K562 (cell line): ENCODE results near the gene CCSER2. TPM values are rescaled to one million over a fixed set of nuclear protein-coding genes. Genes with fewer than 3 reads are reported as not detected.

Experiments used
- ATAC-seq: fragments of 200-7000 bp; cut with Tn5 transposase; 3 replicates; pipeline ENCODE4 v1.9.1; 2020; ENCODE audit warnings: moderate library complexity
- BruUV-seq: library from RNA; stranded (reverse); fragments of 400-500 nt; replicated peaks from 2 replicates; lab custom pipeline; 2021; lab: Mats Ljungman, UMichigan
- CTCF ChIA-PET: fragments of 300-600 bp; formaldehyde crosslinking; extraction: SDS; loops from one replicate; lab custom pipeline; 2021; ENCODE audit warnings: low intra/inter-chr PET ratio; lab: Yijun Ruan, JAX
- POLR2A ChIA-PET: fragments of 300-600, 350-650 bp; sonication (Branson Sonifier 250); formaldehyde crosslinking; extraction: SDS; loops from one replicate; lab custom pipeline; 2021; ENCODE audit warnings: antibody characterized with exemption, inconsistent platforms; lab: Yijun Ruan, JAX
- DNase-seq, 4 experiments: peaks; one replicate each; pipeline versions ENCODE4 v3.0.0 to v3.0.0-alpha.2; 2011 to 2018; ENCODE audit warnings: low spot score in 3 of 4, mixed read lengths in 3 of 4; ENCODE audit errors: extremely low read depth in 1 of 4
- FAIRE-seq: peaks from 2 replicates; lab custom pipeline; 2011; peaks lifted over from hg19 to GRCh38; lab: Jason Lieb, UNC
- H2AFZ ChIP-seq: 2 replicates; pipeline ENCODE4 v1.6.0; 2011; ENCODE audit warnings: low read depth, low read length, control low read depth, inconsistent platforms
- H3K27ac ChIP-seq: fragments of 200-600 bp; 3 replicates; pipeline ENCODE4 v1.8.0; 2011; ENCODE audit warnings: low read depth, mild to moderate bottlenecking, control low read depth, inconsistent platforms, low read length, moderate library complexity, mixed read lengths; ENCODE audit errors: extremely low read depth
- H3K27me3 ChIP-seq, 2 experiments: fragments of 300-600 bp in 1 of 2; 2 replicates in 1 of 2; 3 replicates in 1 of 2; pipeline versions ENCODE4 v1.6.0 to v1.8.0; 2011; ENCODE audit warnings: inconsistent platforms in 2 of 2, low read length in 2 of 2, mild to moderate bottlenecking in 1 of 2, mixed read lengths in 1 of 2, moderate library complexity in 1 of 2; ENCODE audit not compliant: control insufficient read depth in 2 of 2, insufficient read depth in 2 of 2
- H3K36me3 ChIP-seq: fragments of 300-600 bp; 3 replicates; pipeline ENCODE4 v1.8.0; 2011; ENCODE audit warnings: mild to moderate bottlenecking, low read length, inconsistent platforms; ENCODE audit not compliant: control insufficient read depth, insufficient read depth
- H3K4me1 ChIP-seq, 2 experiments: fragments of 200-600 bp in 1 of 2; replicated peaks in 1 of 2; 2 replicates in 1 of 2; 3 replicates in 1 of 2; pipeline versions ENCODE4 v1.5.1 to v1.8.0; 2011; ENCODE audit warnings: inconsistent platforms in 2 of 2, low read length in 2 of 2, mild to moderate bottlenecking in 1 of 2, mixed read lengths in 1 of 2, moderate library complexity in 1 of 2; ENCODE audit not compliant: control insufficient read depth in 2 of 2, insufficient read depth in 2 of 2
- H3K4me2 ChIP-seq: 2 replicates; pipeline ENCODE4 v1.6.1; 2011; ENCODE audit warnings: low read length, control low read depth, inconsistent platforms, mixed read lengths; ENCODE audit not compliant: insufficient read depth
- H3K4me3 ChIP-seq: fragments of 200-600 bp; sonication (generic), shearing (Covaris generic); 2 replicates; pipeline ENCODE4 v1.5.1; 2016; ENCODE audit warnings: control low read depth, inconsistent platforms
- H3K79me2 ChIP-seq: fragments of 200-600 bp; 3 replicates; pipeline ENCODE4 v1.8.0; 2011; ENCODE audit warnings: low read length, inconsistent platforms; ENCODE audit not compliant: control insufficient read depth, insufficient read depth
- H3K9ac ChIP-seq, 2 experiments: 2 replicates each; pipeline versions ENCODE4 v1.6.0 to v1.6.1; 2011; ENCODE audit warnings: low read depth in 2 of 2, low read length in 2 of 2, control low read depth in 1 of 2, inconsistent platforms in 1 of 2, mild to moderate bottlenecking in 1 of 2, mixed read lengths in 1 of 2; ENCODE audit not compliant: insufficient read depth in 1 of 2
- H3K9me1 ChIP-seq: one replicate; pipeline ENCODE4 v1.6.0; 2011; ENCODE audit warnings: inconsistent platforms, mild to moderate bottlenecking, low read length, moderate library complexity; ENCODE audit not compliant: control insufficient read depth, insufficient read depth
- H3K9me3 ChIP-seq: replicated peaks from 2 replicates; pipeline ENCODE4 v1.5.1; 2011; ENCODE audit warnings: low read depth, low read length, inconsistent platforms; ENCODE audit not compliant: control insufficient read depth, insufficient read depth
- H4K20me1 ChIP-seq: replicated peaks from 2 replicates; pipeline ENCODE4 v1.6.1; 2011; ENCODE audit warnings: low read length, inconsistent platforms, mixed read lengths; ENCODE audit not compliant: control insufficient read depth, insufficient read depth
- BACH1 ChIP-seq: fragments of 200-800 bp; sonication (Bioruptor generic); IDR thresholded peaks from 2 replicates; pipeline ENCODE4 v1.6.1; 2016; ENCODE audit warnings: missing genetic modification characterization, missing compliant biosample characterization
- MAFF ChIP-seq: IDR thresholded peaks from 2 replicates; pipeline ENCODE4 v1.6.1; 2012; ENCODE audit warnings: low read length, improper control_type of control experiment
- MYNN ChIP-seq, 2 experiments: sonication (generic); formaldehyde crosslinking in 1 of 2; IDR thresholded peaks; 2 replicates each; pipeline versions ENCODE4 v1.5.0 to v1.6.1; 2016 to 2020; ENCODE audit warnings: antibody characterized with exemption in 1 of 2, missing genetic modification reagents in 1 of 2
- NFYB ChIP-seq: IDR thresholded peaks from 2 replicates; pipeline ENCODE4 v1.6.1; 2011; ENCODE audit warnings: mild to moderate bottlenecking, moderate library complexity; ENCODE audit not compliant: insufficient read length; ENCODE audit errors: extremely low read depth
- RBM25 ChIP-seq: fragments of 200-400 bp; formaldehyde crosslinking; IDR thresholded peaks from 2 replicates; pipeline ENCODE4 v1.6.1; 2018; ENCODE audit warnings: low read length, low read depth, moderate library complexity; ENCODE audit not compliant: severe bottlenecking
- SIRT6 ChIP-seq: IDR thresholded peaks from one replicate; pipeline ENCODE4 v1.6.1; 2012; ENCODE audit warnings: low read depth, mild to moderate bottlenecking, control low read depth, inconsistent platforms, low read length, moderate library complexity
- ZKSCAN8 ChIP-seq: fragments of 200-800 bp; sonication (Bioruptor generic); IDR thresholded peaks from 2 replicates; pipeline ENCODE4 v1.6.1; 2016; ENCODE audit warnings: missing genetic modification characterization, missing compliant biosample characterization
- ZNF316 ChIP-seq: fragments of 450-650 bp; IDR thresholded peaks from 2 replicates; pipeline ENCODE4 v1.6.1; 2016
- WGBS: fragments of 100-300 bp; shearing (Covaris generic); methylation state at CpG from one replicate; pipeline ENCODE4 v1.1.6; 2016; ENCODE audit warnings: low coverage, mixed read lengths; ENCODE audit not compliant: insufficient coverage; ENCODE audit errors: missing lambda C conversion rate; 5-methylcytosine and 5-hydroxymethylcytosine counted together
- in situ Hi-C: fragments of 300-500 bp; cut with MboI; formaldehyde crosslinking; loops from 4 replicates; pipeline ENCODE4 v1.15.0; 2018; ENCODE audit warnings: inconsistent platforms, mixed read lengths
- intact Hi-C: fragments of 100-400 bp; cut with micrococcal nuclease; formaldehyde crosslinking; loops from 2 replicates; pipeline ENCODE4 v1.14.2; 2022
- polyA plus RNA-seq, 8 experiments: library from polyadenylated mRNA; depleted of rRNA in 4 of 8; stranded (reverse) in 5 of 8; unstranded in 3 of 8; fragments of >200 nt; fragmentation: Nextera tagmentation in 2 of 8; fragmentation: Illumina TruSeq in 1 of 8; extraction: Ambion mirVana in 2 of 8; extraction: Trizol in 1 of 8; gene quantifications; 2 replicates each; pipeline versions ENCODE4 v1.2.1 to v1.2.3, GENCODE V29; 2011 to 2014; ENCODE audit warnings: inconsistent platforms in 1 of 8, missing spikeins in 1 of 8
- total RNA-seq, 7 experiments: library from RNA; depleted of rRNA in 6 of 7; stranded (reverse); fragments of >200 nt in 6 of 7; fragmentation: Illumina TruSeq in 2 of 7; extraction: Trizol in 2 of 7; gene quantifications; 2 replicates each; pipeline versions ENCODE4 v1.2.1 to v1.2.3, GENCODE V29; 2011 to 2021; ENCODE audit warnings: low replicate concordance in 1 of 7

The CCSER2 gene
- total and polyA plus RNA-seq, 9 of the 15 experiments (the other 6 are each of a cell fraction or from before 2014, with no cell fraction given) = 2.7 to 15.1 (median 9.7) TPM

DNA sequence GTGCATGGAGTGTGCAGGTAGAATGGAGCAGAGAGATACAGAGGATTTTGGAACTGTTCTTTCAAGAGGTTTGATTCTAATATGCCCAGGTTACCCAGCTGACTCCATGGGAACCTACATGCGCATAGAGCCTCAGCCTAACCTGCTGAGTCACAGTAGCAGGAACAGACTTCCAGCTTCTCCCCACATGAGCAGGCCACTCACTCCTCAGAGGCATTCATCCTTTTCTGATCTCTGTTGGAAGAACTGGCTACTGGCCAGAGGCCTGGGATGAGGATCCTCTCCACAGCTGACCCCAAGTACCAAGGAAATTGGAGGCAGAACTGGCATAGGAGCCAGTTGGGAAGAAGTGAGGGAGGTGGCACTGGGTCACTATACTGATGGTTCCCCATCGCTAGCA is 17.9 kb upstream of the CCSER2 start (continued):
- TF ChIP-seq MAFF (peak; percentile 80; the same call in 1 of the 2 replicates), SIRT6 (no peak), BACH1 (peak; percentile 44; the same call in 1 of the 2 replicates)

DNA sequence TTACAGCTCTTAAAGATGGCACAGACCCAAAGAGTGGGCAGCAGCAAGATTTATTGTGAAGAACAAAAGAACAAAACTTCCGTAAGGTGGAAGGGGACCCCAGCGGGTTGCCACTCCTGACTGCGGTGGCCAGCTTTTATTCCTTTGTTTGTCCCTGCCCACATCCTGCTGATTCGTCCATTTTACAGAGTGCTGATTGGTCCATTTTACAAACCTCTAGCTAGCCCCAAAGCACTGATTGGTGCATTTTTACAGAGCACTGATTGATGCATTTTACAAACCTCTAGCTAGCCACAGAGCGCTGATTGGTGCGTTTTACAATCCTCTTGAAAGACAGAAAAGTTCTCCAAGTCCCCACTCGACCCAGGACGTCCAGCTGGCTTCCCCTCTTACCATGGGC is 16.8 kb upstream of the CCSER2 start:
- 53% methylated on average over 8 of the region's 8 CpGs for WGBS
- Histone ChIP-seq H2AFZ (no peak overlapping the region), H3K4me3 (no peak overlapping the region), H3K9me1 (no peaks in the 10 kb centered on the region), H3K4me2 (no peak overlapping the region), H3K79me2 (no peaks in the 10 kb centered on the region), H3K27me3 (no peaks in the 10 kb centered on the region), H3K36me3 (no peaks in the 10 kb centered on the region), H3K4me1 (peaks cover 5 to 19% of the 10 kb centered on the region in 2 experiments), H3K9me3 (no peaks in the 10 kb centered on the region), H3K9ac (no peak overlapping the region), H4K20me1 (no peaks in the 10 kb centered on the region), H3K27ac (no peak overlapping the region)
- DNase-seq (no peak), FAIRE-seq (no peak), ATAC-seq (no peak)
- in situ Hi-C loops (no loop called here), intact Hi-C loops (no loop called here)
- TF ChIP-seq ZNF316 (0 out of 2 replicates have a peak, but pooled peaks have one; percentile 58), MYNN (IDR thresholded peaks at IDR 0.05) (no peak), MYNN (CRISPR knock-in tag; IDR thresholded peaks at IDR 0.05) (no peak), NFYB (peak; percentile 89), RBM25 (peak; percentile 38), ZKSCAN8 (CRISPR knock-in tag) (no peak)
- no TSS peak for BruUV-seq
- CTCF ChIA-PET = no interaction called here
- POLR2A ChIA-PET = interaction anchor here (1.2 to 3.5 kb wide), 4 partner anchors 11 to 18 kb away, joined by 3 to 12 read pairs (median 8); no protein-coding TSS in a partner anchor
